H9 (cell line): ENCODE measurements around the gene SREK1IP1. TPM values are rescaled to one million over a fixed set of nuclear protein-coding genes. Genes with fewer than 3 reads are reported as not detected.

Experiments used
- DNase-seq: peaks from one replicate; pipeline ENCODE4 v3.0.0-alpha.2; 2017
- H2AFZ ChIP-seq: one replicate; pipeline ENCODE4 v1.6.1; 2013; ENCODE audit warnings: mild to moderate bottlenecking, low read length, control low read depth, moderate library complexity
- H2AK5ac ChIP-seq: 2 replicates; pipeline ENCODE4 v1.6.1; 2013; ENCODE audit warnings: low read length, control low read depth, mixed read lengths; ENCODE audit not compliant: insufficient read length
- H2BK120ac ChIP-seq: one replicate; pipeline ENCODE4 v1.6.1; 2013; ENCODE audit warnings: low read depth, mild to moderate bottlenecking, low read length, control low read depth, inconsistent platforms; ENCODE audit not compliant: poor library complexity, severe bottlenecking
- H2BK12ac ChIP-seq: 2 replicates; pipeline ENCODE4 v1.6.1; 2013; ENCODE audit warnings: low read length, control low read depth, mixed read lengths, low read depth; ENCODE audit not compliant: insufficient read length
- H2BK15ac ChIP-seq: 2 replicates; pipeline ENCODE4 v1.6.1; 2013; ENCODE audit warnings: low read depth, low read length, control low read depth
- H2BK20ac ChIP-seq: one replicate; pipeline ENCODE4 v1.6.1; 2013; ENCODE audit warnings: low read depth, mild to moderate bottlenecking, low read length, control low read depth, inconsistent platforms; ENCODE audit not compliant: poor library complexity, severe bottlenecking
- H2BK5ac ChIP-seq: 2 replicates; pipeline ENCODE4 v1.6.1; 2013; ENCODE audit warnings: low read length, control low read depth, mixed read lengths; ENCODE audit not compliant: insufficient read length
- H3K14ac ChIP-seq: 2 replicates; pipeline ENCODE4 v1.6.1; 2013; ENCODE audit warnings: low read length, control low read depth; ENCODE audit not compliant: insufficient read depth
- H3K18ac ChIP-seq: 2 replicates; pipeline ENCODE4 v1.6.1; 2013; ENCODE audit warnings: low read depth, mild to moderate bottlenecking, mixed read lengths, low read length, control low read depth; ENCODE audit not compliant: insufficient read length
- H3K23ac ChIP-seq: 2 replicates; pipeline ENCODE4 v1.6.1; 2013; ENCODE audit warnings: low read length, control low read depth, mixed read lengths, low read depth; ENCODE audit not compliant: insufficient read length
- H3K23me2 ChIP-seq: 2 replicates; pipeline ENCODE4 v1.6.1; 2013; ENCODE audit warnings: low read depth, mild to moderate bottlenecking, mixed read lengths, low read length, control low read depth; ENCODE audit not compliant: insufficient read length, poor library complexity, severe bottlenecking
- H3K27ac ChIP-seq: 2 replicates; pipeline ENCODE4 v1.5.1; 2013; ENCODE audit warnings: low read length, control low read depth, mixed read lengths, low read depth; ENCODE audit not compliant: insufficient read length
- H3K27me3 ChIP-seq: 2 replicates; pipeline ENCODE4 v1.6.1; 2013; ENCODE audit warnings: low read length, control low read depth, inconsistent platforms; ENCODE audit not compliant: insufficient read depth
- H3K4ac ChIP-seq: 2 replicates; pipeline ENCODE4 v1.6.1; 2013; ENCODE audit warnings: low read depth, mild to moderate bottlenecking, control low read depth, inconsistent platforms, low read length, moderate library complexity
- H3K4me1 ChIP-seq: 2 replicates; pipeline ENCODE4 v1.6.1; 2013; ENCODE audit warnings: low read length, control low read depth, inconsistent platforms; ENCODE audit not compliant: insufficient read depth
- H3K4me2 ChIP-seq: 2 replicates; pipeline ENCODE4 v1.6.1; 2013; ENCODE audit warnings: low read length, control low read depth, mixed read lengths; ENCODE audit not compliant: insufficient read length, insufficient read depth
- H3K56ac ChIP-seq: 2 replicates; pipeline ENCODE4 v1.6.1; 2013; ENCODE audit warnings: low read depth, mild to moderate bottlenecking, mixed read lengths, low read length, control low read depth; ENCODE audit not compliant: insufficient read length
- H3K79me1 ChIP-seq: 2 replicates; pipeline ENCODE4 v1.6.1; 2013; ENCODE audit warnings: low read depth, mild to moderate bottlenecking, moderate library complexity, low read length, control low read depth, inconsistent platforms; ENCODE audit not compliant: insufficient read depth, poor library complexity, severe bottlenecking
- H3K79me2 ChIP-seq: 2 replicates; pipeline ENCODE4 v1.6.1; 2013; ENCODE audit warnings: low read length, control low read depth, inconsistent platforms; ENCODE audit not compliant: insufficient read depth
- H3K9ac ChIP-seq: 2 replicates; pipeline ENCODE4 v1.6.1; 2013; ENCODE audit warnings: low read length, control low read depth, mixed read lengths; ENCODE audit not compliant: insufficient read length; ENCODE audit errors: extremely low read depth
- H3K9me3 ChIP-seq: one replicate; pipeline ENCODE4 v1.6.1; 2013; ENCODE audit warnings: low read depth, low read length, inconsistent platforms; ENCODE audit not compliant: control insufficient read depth
- H3T11ph ChIP-seq: one replicate; pipeline ENCODE4 v1.6.1; 2013; ENCODE audit warnings: mild to moderate bottlenecking, low read length, control low read depth, inconsistent platforms
- H4K20me1 ChIP-seq: one replicate; pipeline ENCODE4 v1.6.1; 2013; ENCODE audit not compliant: control insufficient read depth, insufficient read length, insufficient read depth
- H4K5ac ChIP-seq: 2 replicates; pipeline ENCODE4 v1.6.1; 2013; ENCODE audit warnings: low read depth, mild to moderate bottlenecking, mixed read lengths, low read length, control low read depth; ENCODE audit not compliant: insufficient read length
- H4K8ac ChIP-seq: replicated peaks from 2 replicates; pipeline ENCODE4 v1.6.1; 2013; ENCODE audit warnings: low read length, control low read depth, mixed read lengths, low read depth; ENCODE audit not compliant: insufficient read length
- H4K91ac ChIP-seq: 2 replicates; pipeline ENCODE4 v1.6.1; 2013; ENCODE audit warnings: low read depth, mild to moderate bottlenecking, moderate library complexity, mixed read lengths, low read length, control low read depth; ENCODE audit not compliant: insufficient read length
- H3K27ac Mint-ChIP-seq, 3 experiments: 2 replicates in 2 of 3; 3 replicates in 1 of 3; pipeline ENCODE4 v1.8.0; 2020 to 2021; ENCODE audit warnings: mixed read lengths in 3 of 3, mild to moderate bottlenecking in 1 of 3, moderate library complexity in 1 of 3
- H3K27me3 Mint-ChIP-seq: 2 replicates; pipeline ENCODE4 v1.8.0; 2021; ENCODE audit warnings: low read depth, mild to moderate bottlenecking, moderate library complexity, mixed read lengths
- H3K36me3 Mint-ChIP-seq, 3 experiments: 2 replicates in 2 of 3; 3 replicates in 1 of 3; pipeline ENCODE4 v1.8.0; 2020 to 2021; ENCODE audit warnings: low read depth in 3 of 3, mixed read lengths in 3 of 3; ENCODE audit not compliant: insufficient read depth in 1 of 3
- H3K4me1 Mint-ChIP-seq, 2 experiments: 2 replicates each; pipeline ENCODE4 v1.8.0; 2020; ENCODE audit warnings: mixed read lengths in 2 of 2
- H3K4me3 Mint-ChIP-seq, 2 experiments: 2 replicates in 1 of 2; 3 replicates in 1 of 2; pipeline ENCODE4 v1.8.0; 2020 to 2021; ENCODE audit warnings: mild to moderate bottlenecking in 2 of 2, mixed read lengths in 2 of 2, moderate library complexity in 1 of 2
- H3K9me3 Mint-ChIP-seq, 2 experiments: 2 replicates in 1 of 2; 3 replicates in 1 of 2; pipeline ENCODE4 v1.8.0; 2020; ENCODE audit warnings: mild to moderate bottlenecking in 2 of 2, mixed read lengths in 2 of 2, moderate library complexity in 1 of 2
- WGBS: extraction: QIAGEN DNeasy Blood & Tissue Kit; methylation state at CpG from one replicate; pipeline ENCODE4 v1.1.7; 2013; ENCODE audit warnings: missing lambda C conversion rate, low lambda C conversion rate, mixed read lengths; ENCODE audit not compliant: insufficient read length; ENCODE audit errors: extremely low coverage; 5-methylcytosine and 5-hydroxymethylcytosine counted together
- total RNA-seq: library from RNA; stranded (reverse); gene quantifications from 2 replicates; pipeline ENCODE4 v1.2.1, GENCODE V29; 2021
- TF ChIP-seq, protein P1 (sequence below): fragments of 200-600 bp; sonication (generic); conservative IDR thresholded peaks from 3 replicates; pipeline ENCODE4 v1.8.0; 2021; ENCODE audit warnings: antibody characterized with exemption, mild to moderate bottlenecking

SREK1IP1 gene
- total RNA-seq, 1 experiment from 2014 or later, result 28.6 TPM

DNA sequence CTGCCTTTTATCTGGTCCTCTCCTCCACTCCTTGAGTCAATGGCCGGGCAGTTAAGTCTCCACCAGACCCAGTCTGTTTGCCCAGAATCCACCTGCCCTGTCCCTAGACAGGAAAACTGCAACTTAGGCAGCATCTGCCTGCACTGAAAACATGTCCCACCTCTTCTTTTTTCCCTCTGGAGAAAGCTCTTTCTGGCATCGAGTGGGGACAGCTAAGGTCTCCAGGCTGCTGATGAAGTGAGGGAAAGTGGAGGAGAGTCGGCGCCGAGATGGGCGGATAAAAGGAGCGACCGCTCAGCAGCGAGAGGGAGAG lies 78.4 kb downstream of the SREK1IP1 start:
- peak overlapping the region; percentile 19 for H2BK12ac ChIP-seq
- H3K9me3 ChIP-seq, result no peaks in the 10 kb centered on the region
- no peak overlapping the region for H3T11ph ChIP-seq
- H2BK5ac ChIP-seq, result no peak overlapping the region
- H4K8ac ChIP-seq, result no peak overlapping the region
- no peak overlapping the region for H3K27ac ChIP-seq
- H3K18ac ChIP-seq, result peak overlapping the region; percentile 85
- no peak overlapping the region for H2BK20ac ChIP-seq
- Mint-ChIP-seq H3K4me1 (peaks cover 39% of the 10 kb centered on the region in 2 experiments), H3K36me3 (peaks cover under 1 to 10% (median 9%) of the 10 kb centered on the region in 3 experiments; a peak in 5 of 7 replicates), H3K9me3 (peaks cover 1 to 6% of the 10 kb centered on the region in 2 experiments; a peak in 4 of 5 replicates), H3K4me3 (peak overlapping the region; percentile 80 to 87), H3K27ac (peak overlapping the region; percentile 25 to 84 (median 67); a peak in 6 of 7 replicates), H3K27me3 (peaks cover 31% of the 10 kb centered on the region)
- no peak overlapping the region for H3K56ac ChIP-seq
- peak overlapping the region; percentile 87 for H3K4me2 ChIP-seq
- no peaks in the 10 kb centered on the region; the same call in 1 of the 2 replicates for H3K4me1 ChIP-seq
- peak overlapping the region; percentile 67 for H4K5ac ChIP-seq
- H2BK120ac ChIP-seq, result no peak overlapping the region
- H3K27me3 ChIP-seq, result no peaks in the 10 kb centered on the region; the same call in 1 of the 2 replicates
- H3K4ac ChIP-seq, result no peak overlapping the region; the same call in 1 of the 2 replicates
- no peaks in the 10 kb centered on the region for H3K79me2 ChIP-seq
- H3K79me1 ChIP-seq, result no peaks in the 10 kb centered on the region
- peak overlapping the region; percentile 14 for H3K9ac ChIP-seq
- no peak overlapping the region for H2BK15ac ChIP-seq
- no peaks in the 10 kb centered on the region for H4K20me1 ChIP-seq
- TF ChIP-seq, protein P1, sequence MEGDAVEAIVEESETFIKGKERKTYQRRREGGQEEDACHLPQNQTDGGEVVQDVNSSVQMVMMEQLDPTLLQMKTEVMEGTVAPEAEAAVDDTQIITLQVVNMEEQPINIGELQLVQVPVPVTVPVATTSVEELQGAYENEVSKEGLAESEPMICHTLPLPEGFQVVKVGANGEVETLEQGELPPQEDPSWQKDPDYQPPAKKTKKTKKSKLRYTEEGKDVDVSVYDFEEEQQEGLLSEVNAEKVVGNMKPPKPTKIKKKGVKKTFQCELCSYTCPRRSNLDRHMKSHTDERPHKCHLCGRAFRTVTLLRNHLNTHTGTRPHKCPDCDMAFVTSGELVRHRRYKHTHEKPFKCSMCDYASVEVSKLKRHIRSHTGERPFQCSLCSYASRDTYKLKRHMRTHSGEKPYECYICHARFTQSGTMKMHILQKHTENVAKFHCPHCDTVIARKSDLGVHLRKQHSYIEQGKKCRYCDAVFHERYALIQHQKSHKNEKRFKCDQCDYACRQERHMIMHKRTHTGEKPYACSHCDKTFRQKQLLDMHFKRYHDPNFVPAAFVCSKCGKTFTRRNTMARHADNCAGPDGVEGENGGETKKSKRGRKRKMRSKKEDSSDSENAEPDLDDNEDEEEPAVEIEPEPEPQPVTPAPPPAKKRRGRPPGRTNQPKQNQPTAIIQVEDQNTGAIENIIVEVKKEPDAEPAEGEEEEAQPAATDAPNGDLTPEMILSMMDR, result no peak
- H3K23ac ChIP-seq, result no peak overlapping the region
- no peak overlapping the region for H2AFZ ChIP-seq
- H2AK5ac ChIP-seq, result no peak overlapping the region
- peaks cover 13% of the 10 kb centered on the region for H3K23me2 ChIP-seq
- H3K14ac ChIP-seq, result peak overlapping the region; percentile 98
- H4K91ac ChIP-seq, result no peak overlapping the region
- DNase-seq, result no peak
- no CpG with 5 or more reads among the region's 9 CpGs for WGBS
